GM19324 (cell line): ENCODE results near the gene IFI44.

ENCODE experiments used
- ATAC-seq: cut with Tn5 transposase; IDR thresholded peaks from one replicate; pipeline ENCODE4 v1.9.1; 2021; ENCODE audit warnings: mild to moderate bottlenecking, moderate library complexity; ENCODE audit not compliant: unreplicated experiment, low FRiP score

The IFI44 gene

DNA sequence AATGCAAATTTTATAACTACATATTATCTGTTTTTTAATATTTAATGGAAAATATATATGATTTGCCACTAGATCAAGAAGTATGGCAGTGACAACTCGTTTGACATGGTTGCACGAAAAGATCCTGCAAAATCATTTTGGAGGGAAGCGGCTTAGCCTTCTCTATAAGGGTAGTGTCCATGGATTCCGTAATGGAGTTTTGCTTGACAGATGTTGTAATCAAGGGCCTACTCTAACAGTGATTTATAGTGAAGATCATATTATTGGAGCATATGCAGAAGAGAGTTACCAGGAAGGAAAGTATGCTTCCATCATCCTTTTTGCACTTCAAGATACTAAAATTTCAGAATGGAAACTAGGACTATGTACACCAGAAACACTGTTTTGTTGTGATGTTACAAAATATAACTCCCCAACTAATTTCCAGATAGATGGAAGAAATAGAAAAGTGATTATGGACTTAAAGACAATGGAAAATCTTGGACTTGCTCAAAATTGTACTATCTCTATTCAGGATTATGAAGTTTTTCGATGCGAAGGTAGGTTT is 556 bp downstream of the IFI44 start:
- ATAC-seq = no peak

DNA sequence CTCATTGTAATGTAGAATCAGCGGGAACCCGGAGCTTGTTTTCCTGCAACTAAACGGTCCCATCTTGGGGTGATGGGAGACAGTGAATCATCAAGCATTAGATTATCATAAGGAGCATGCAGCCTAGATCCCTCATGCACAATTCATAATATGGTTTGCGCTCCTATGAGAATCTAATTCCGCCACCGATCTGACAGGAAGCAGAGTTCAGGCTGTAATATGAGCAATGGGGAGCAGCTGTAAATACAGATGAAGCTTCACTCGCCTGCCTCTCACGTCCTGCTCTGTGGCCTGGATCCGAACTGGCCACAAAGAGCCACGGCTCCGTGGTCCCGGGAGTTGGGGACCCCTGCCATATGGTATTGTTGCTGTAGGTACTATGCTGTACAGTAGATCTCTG is 1.6 kb downstream of the IFI44 start:
- peak; percentile 45 for ATAC-seq

GRCh38 chr1:78652019-78652560 is 2.5 kb downstream of the IFI44 start:
- no peak for ATAC-seq

- ATAC-seq = no peak
These were observed 9.3 kb downstream of the IFI44 start for GRCh38 chr1:78658901-78659300.

DNA sequence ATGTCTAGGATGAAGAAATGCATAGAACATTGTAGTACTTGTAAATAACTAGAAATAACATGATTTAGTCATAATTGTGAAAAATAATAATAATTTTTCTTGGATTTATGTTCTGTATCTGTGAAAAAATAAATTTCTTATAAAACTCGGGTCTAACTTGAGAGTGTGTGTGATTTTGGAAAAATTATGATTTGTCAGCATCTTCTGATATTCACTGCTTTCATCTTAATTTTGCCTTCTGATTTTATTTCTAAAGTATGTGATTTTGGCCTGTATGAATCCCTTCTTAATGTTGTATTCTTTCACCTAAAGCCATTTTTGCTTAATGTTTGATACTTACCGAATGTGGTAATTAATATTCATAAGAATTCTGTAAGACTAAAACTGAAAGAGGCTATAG is 14.3 kb downstream of the IFI44 start:
- no peak for ATAC-seq

DNA sequence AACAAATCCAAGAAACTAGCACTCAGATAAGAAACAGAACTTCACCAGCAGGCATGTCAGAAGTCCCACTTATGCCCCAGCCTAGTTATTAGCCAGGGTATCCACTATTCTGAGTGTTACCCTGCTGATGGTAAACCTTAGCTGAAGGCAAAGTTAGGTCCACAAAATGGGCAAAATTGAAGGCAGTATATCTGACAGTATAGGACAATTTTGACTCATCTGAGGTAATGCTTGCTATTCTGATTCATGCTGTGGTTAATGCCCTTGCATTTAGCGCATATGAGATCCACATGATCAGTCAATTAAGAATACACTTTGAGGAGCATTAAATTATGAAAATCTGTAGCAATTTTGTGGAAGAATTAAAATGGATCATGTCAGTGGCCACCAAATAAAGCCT is 15.1 kb downstream of the IFI44 start:
- no peak for ATAC-seq

- ATAC-seq = no peak
These were observed 16.2 kb downstream of the IFI44 start for GRCh38 chr1:78665809-78666208.

- ATAC-seq = no peak
These were observed 18.3 kb downstream of the IFI44 start for GRCh38 chr1:78667939-78668338.

DNA sequence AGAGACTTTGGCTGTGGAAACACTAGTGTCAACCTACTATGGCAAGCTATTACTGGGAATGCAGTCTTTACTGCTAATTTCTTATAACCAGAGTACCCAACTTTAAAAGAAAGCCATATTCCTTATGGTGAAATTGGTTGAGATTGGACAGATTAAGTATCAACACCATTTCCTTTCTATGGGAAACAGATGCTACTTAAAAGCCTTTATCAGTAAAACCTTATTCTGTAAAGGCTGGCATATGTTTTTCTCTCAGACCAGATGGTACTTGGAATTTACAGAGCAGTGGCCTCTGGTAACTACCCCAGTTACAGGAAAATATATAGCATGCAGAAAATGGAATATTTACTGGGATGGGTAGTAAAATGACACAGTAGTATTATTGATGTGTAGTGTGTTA is 18.8 kb downstream of the IFI44 start:
- ATAC-seq = no peak

DNA sequence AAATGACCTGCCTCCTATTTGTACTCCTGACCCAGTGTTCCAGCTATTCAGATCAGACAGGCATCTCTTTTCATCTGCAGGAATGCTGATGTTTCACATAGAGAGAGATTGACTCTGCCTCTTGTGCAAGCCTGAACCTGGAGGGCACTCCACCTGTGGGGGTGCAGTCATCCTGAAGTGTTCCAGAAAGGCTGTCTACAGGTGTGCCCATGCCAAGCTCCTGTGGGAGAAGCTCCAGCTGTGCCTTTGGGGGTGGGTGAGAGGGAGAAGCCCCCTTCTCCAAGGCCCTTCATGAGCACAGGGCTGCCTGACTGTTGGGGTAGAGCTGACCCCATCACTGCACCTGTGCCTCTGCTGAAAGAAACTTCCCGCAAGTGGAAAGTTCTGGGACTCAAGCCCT is 22.8 kb downstream of the IFI44 start:
- no peak for ATAC-seq

- peak; percentile 48 for ATAC-seq
These were observed 23.5 kb downstream of the IFI44 start for GRCh38 chr1:78673120-78673519.

DNA sequence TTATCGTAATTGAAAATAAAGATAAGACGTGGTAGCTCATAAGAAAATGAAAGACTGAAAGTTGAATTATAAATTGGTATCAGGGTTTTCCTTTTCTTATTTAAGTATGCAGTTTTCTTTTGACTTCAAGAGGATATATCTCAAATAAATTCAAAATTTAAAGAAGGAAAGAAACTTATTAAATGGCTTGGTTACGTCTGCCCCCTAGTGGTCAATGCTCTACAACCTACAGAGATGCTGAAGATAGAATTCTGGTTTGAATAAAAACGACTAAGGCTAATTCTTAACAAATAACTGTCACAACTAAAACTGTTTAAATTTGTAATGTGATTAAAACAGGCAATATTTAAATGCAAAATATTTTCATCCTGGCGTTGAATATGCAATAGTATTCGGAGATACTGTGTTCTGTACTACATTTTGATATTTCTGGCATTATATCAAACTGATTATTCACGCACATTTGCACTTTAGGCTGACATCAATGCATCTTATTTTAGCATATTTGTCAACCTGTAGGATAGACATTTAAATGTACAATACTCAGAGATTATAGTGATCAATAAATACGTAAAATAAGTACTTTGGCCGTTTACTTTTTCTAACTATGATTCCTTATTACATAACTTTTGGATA is 26.8 kb downstream of the IFI44 start:
- ATAC-seq = no peak

GRCh38 chr1:78676993-78677392 is 27.4 kb downstream of the IFI44 start:
- no peak for ATAC-seq

GRCh38 chr1:78677788-78678187 is 28.2 kb downstream of the IFI44 start:
- no peak for ATAC-seq

- peak; percentile 85 for ATAC-seq
These were observed 28.7 kb downstream of the IFI44 start for GRCh38 chr1:78678324-78678723.

GRCh38 chr1:78681265-78681664 is 31.6 kb downstream of the IFI44 start:
- ATAC-seq = no peak

DNA sequence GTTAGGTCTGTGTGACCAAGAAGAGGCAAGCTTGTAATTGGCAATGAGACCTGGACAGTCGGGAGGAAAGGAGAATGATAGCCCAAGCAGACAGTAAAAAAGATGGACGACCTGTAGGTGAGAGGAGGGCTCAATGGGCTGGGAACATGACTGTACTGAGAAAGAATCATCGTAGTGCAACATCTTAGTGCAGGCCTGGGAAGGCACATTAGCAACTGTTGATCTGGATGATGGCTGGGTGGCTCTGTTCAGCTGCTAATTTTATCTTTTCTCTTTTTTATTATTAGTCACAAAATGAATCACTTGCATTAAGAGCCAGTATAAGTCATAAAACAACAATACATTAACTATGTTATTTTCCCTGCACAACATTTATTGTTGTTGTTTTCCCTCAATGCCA is 32.9 kb downstream of the IFI44 start:
- no peak for ATAC-seq

GRCh38 chr1:78683079-78683478 is 33.4 kb downstream of the IFI44 start:
- no peak for ATAC-seq

DNA sequence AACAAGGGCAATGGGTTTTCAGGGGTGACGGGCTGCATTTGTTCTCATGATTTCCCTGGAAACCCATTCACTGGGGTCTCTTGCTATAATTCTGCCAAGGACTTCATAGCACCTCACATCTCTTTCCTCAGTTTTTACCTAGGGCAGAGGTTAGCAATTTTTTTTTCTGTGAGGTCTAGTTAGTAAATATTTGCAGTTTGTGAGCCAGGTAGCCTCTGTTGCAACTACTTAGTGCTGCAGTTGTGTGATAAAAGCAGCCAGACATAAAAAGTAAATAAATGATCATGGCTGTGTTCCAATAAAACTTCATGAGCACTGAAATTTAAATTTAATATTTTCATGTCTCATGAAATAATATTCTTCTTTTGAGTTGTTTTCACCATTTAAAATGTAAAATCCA is 37.7 kb downstream of the IFI44 start:
- no peak for ATAC-seq

DNA sequence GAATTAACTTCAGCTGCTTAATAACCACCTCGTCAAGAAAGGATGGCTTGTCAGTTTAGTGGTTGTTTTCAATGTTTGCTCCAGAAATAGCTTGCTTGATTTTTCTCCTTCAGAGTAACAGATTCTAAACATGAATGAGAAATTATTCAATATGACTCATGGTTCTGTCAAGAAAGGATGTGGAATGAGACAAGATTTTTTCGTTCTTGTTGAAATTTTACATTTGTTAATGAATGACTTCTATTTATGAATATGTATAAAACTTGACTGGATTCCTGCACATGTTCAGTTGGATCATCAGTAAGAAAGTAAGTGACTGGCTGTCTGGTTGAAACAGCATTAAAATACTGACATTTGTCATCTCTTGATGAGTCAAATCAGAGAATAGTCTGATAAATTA is 38.3 kb downstream of the IFI44 start:
- no peak for ATAC-seq

- no peak for ATAC-seq
These were observed 39.1 kb downstream of the IFI44 start for GRCh38 chr1:78688697-78689096.

DNA sequence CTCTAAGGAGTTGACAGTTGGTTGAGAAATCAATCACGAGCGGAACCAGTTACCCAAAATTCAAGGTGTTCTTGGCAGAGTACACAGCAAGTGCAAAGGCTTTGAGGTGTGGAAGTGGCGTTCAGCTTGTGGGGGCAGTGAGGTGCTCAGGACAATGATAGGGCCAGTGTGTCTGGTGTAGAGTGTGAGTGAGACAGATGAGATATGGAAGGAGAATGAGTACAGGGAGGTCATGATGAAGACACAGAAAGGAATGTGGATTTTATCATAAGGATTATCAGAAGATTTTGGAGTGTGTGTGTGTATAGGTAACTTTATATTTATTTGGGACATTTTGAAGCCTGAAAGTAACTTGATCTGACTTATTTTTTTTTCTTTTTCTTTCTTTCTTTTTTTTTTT is 40.9 kb downstream of the IFI44 start:
- no peak for ATAC-seq
